GM12864 (cell line): ENCODE results near the gene MVB12B.
"Not testable (repeated sequence)": the region's sequence is repeated elsewhere in the genome, so short reads cannot be mapped to it uniquely, and the experiment has no call there.

Source experiments
- DNase-seq: peaks from one replicate; pipeline ENCODE4 v3.0.0-alpha.2; 2011; ENCODE audit warnings: low read depth
- H3K4me3 ChIP-seq: 2 replicates; pipeline ENCODE4 v1.5.1; 2011; ENCODE audit warnings: mild to moderate bottlenecking, low read depth, low read length, control low read depth
- CTCF ChIP-seq: IDR thresholded peaks from 2 replicates; pipeline ENCODE4 v1.5.1; 2011; ENCODE audit warnings: low read depth, mild to moderate bottlenecking, moderate library complexity, low read length, control low read depth, inconsistent platforms; ENCODE audit errors: missing control alignments

Gene MVB12B

GRCh38 chr9:126472948-126473298 lies 146.3 kb downstream of the MVB12B start:
- DNase-seq: no peak
- TF ChIP-seq CTCF: no peak
- H3K4me3 ChIP-seq: no peak overlapping the region

- no peak for DNase-seq
- no peak for TF ChIP-seq CTCF
Observed at GRCh38 chr9:126474206-126474765, 147.7 kb downstream of the MVB12B start.

GRCh38 chr9:126474786-126475485 lies 148.3 kb downstream of the MVB12B start:
- H3K4me3 ChIP-seq: no peak overlapping the region
- TF ChIP-seq CTCF: no peak
- DNase-seq: no peak

More at GRCh38 chr9:126474206-126474765, 147.7 kb downstream of the MVB12B start:
- no peak overlapping the region for H3K4me3 ChIP-seq

GRCh38 chr9:126475933-126476555 lies 149.4 kb downstream of the MVB12B start:
- no peak for TF ChIP-seq CTCF

GRCh38 chr9:126477432-126477831 lies 150.8 kb downstream of the MVB12B start:
- H3K4me3 ChIP-seq, DNase-seq: not testable (repeated sequence)

More at GRCh38 chr9:126475933-126476555, 149.4 kb downstream of the MVB12B start:
- no peak overlapping the region for H3K4me3 ChIP-seq
- DNase-seq: no peak

- no peak for DNase-seq
- H3K4me3 ChIP-seq: no peak overlapping the region
- TF ChIP-seq CTCF: no peak
Observed at GRCh38 chr9:126478216-126478981, 151.8 kb downstream of the MVB12B start.

- no peak overlapping the region for H3K4me3 ChIP-seq
- TF ChIP-seq CTCF: no peak
- no peak for DNase-seq
Observed at GRCh38 chr9:126479515-126479914, 152.9 kb downstream of the MVB12B start.
